Erythroblast (primary cell): Measurements from ENCODE around the gene ZNF385B.
"Not testable (repeated sequence)": the region's sequence is repeated elsewhere in the genome, so short reads cannot be mapped to it uniquely, and the experiment has no call there.

Experiments
- DNase-seq, 2 experiments: peaks; one replicate each; lab custom pipeline; 2025; lab: John Stamatoyannopoulos, UW
- GATA1 ChIP-seq: IDR thresholded peaks from 2 replicates; pipeline ENCODE4 v1.6.1; 2011; ENCODE audit warnings: low read depth, mild to moderate bottlenecking, control low read depth, low read length, moderate library complexity
- POLR2A ChIP-seq: IDR thresholded peaks from 2 replicates; pipeline ENCODE4 v1.6.1; 2011; ENCODE audit warnings: mild to moderate bottlenecking, low read length

The ZNF385B gene

GRCh38 chr2:179460181-179460929, 401.1 kb downstream of the ZNF385B start:
- TF ChIP-seq GATA1, result no peak
- TF ChIP-seq POLR2A, result no peak

GRCh38 chr2:179458113-179458512, 403.3 kb downstream of the ZNF385B start:
- not testable (repeated sequence) for DNase-seq

More at GRCh38 chr2:179460181-179460929, 401.1 kb downstream of the ZNF385B start:
- peak in 1 of 2 experiments; percentile 14 for DNase-seq

GRCh38 chr2:179455824-179456223, 405.6 kb downstream of the ZNF385B start:
- no peak for TF ChIP-seq GATA1
- no peak for TF ChIP-seq POLR2A
- DNase-seq, result no peak

GRCh38 chr2:179455172-179455524, 406.3 kb downstream of the ZNF385B start:
- DNase-seq, result no peak

DNA sequence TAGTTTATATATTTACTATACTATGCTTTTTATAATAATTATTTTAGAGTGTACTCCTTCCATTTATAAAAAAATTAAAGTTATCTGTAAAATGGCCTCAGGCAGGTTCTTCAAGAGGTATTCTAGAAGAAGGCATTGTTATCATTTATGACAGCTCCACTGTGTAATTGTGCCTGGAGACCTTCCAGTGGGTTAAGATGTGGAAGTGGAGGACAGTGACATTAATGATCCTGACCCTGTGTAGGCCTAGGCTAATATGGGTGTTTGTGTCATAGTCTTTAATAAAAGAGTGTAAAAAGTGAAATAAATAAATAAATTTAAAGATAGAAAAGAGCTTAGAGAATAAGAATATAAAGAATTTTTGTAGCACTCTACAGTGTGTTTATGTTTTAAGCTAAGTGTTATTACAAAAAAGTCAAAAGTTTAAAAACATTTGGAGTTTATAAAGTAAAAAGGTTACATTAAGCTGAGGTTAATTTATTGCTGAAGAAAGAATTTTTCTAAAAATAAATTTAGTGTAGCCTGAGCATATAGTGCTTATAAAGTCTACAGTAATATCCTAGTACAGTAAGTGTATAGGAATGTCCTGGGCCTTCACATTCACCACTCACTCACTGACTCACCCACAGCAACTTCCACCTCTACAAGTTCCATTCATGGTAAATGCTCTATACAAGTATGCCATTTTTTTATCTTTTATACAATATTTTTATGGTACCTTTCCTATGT, 406.8 kb downstream of the ZNF385B start:
- DNase-seq, result no peak
- TF ChIP-seq GATA1, result no peak
- TF ChIP-seq POLR2A, result no peak

More at GRCh38 chr2:179455172-179455524, 406.3 kb downstream of the ZNF385B start:
- TF ChIP-seq POLR2A (no peak), GATA1 (no peak)

- TF ChIP-seq POLR2A (no peak), GATA1 (no peak)
- no peak for DNase-seq
Observed at GRCh38 chr2:179449010-179449409, 412.4 kb downstream of the ZNF385B start.

DNA sequence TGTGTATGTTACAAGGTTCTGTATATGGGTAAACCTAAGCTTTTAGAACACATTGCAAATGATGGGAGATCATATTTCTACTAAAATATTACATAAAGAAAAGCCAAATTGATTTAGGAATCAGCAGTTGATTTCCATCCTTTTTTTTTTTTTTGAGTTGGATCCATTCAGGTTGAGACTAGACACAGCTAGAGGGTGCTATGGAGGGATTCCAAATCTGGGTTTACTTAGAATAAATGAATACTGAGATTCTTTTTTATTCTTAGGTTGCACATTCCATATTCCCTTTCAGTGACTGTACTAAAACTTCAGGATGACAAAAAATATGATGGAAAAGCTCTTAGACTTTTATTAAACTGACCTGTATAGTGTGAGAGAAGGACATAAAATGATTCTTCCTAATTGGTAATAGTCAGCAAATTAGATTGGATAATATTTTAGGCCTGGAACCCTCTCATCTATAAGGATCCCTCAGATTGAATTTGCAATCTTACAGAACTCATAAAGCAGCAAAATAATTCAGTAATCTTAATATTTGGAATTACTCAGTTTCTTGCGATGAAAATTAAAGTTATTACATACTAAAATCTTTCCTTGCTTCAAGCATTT, 413.5 kb downstream of the ZNF385B start:
- TF ChIP-seq GATA1 (no peak), POLR2A (no peak)
- no peak for DNase-seq

DNA sequence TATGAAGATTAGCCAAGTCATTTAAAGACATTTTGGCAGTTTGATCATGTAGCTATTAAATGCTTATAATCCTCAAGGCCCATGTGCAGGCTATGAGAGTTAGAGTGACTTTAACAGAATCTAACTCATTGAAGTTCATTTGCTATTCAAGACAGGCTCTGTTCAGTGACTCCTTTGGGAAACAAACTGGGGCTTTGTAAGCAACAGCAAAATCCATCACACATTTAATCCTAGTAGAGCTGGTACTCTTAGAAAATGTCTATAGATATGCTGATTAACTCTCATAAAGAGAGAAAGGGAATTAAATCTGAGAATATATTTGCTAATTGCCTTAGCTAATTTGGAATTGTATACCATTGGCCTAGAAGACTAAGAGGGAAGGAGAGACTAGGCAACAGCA, 414.0 kb downstream of the ZNF385B start:
- TF ChIP-seq GATA1, result no peak
- no peak for TF ChIP-seq POLR2A
- no peak for DNase-seq

- DNase-seq, result no peak
- TF ChIP-seq GATA1 (no peak), POLR2A (no peak)
Observed at GRCh38 chr2:179446476-179447141, 414.8 kb downstream of the ZNF385B start.

GRCh38 chr2:179444056-179444455, 417.4 kb downstream of the ZNF385B start:
- no peak for TF ChIP-seq GATA1
- no peak for TF ChIP-seq POLR2A
- DNase-seq, result no peak

GRCh38 chr2:179443180-179443579, 418.2 kb downstream of the ZNF385B start:
- TF ChIP-seq POLR2A, result no peak
- TF ChIP-seq GATA1, result no peak

DNA sequence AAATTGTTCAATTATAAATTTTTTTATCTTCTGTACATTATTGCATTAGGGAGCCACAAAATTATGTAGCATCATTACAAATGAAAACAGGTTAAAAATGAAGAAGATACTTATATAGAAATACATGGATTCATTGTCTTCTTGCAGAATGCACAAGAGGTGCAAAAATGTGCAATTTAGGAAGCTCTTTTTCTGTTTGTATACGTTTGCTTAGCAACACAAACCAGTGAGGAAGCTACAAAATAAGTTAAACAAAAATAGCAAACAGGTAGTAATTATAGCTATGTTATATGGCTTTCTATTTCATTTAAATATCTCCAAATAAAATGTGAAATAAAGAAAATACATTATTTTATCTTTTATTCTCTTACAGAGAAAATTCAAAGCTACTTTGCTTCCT, 419.2 kb downstream of the ZNF385B start:
- TF ChIP-seq POLR2A, result no peak
- no peak for TF ChIP-seq GATA1
- no peak for DNase-seq

More at GRCh38 chr2:179443180-179443579, 418.2 kb downstream of the ZNF385B start:
- DNase-seq, result no peak

DNA sequence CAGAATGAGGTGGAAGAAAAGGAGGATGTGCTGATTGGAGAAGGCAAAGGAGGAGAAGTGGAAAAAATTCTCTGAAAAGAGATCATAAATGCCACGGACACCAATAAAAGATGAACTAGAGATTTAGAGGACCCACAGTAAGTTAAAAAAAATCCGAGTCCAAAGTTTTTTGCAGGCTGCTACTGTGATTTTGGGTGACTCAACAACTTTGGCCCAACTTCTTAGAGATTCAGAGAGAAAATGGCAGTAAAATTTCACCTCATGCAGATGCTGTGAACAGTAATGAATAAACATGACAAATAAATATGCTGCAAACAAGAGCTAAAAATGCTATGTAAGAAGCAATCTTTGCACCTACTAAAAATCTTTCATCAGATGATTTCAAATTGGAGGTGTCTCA, 419.9 kb downstream of the ZNF385B start:
- no peak for DNase-seq
- TF ChIP-seq POLR2A (no peak), GATA1 (no peak)

DNA sequence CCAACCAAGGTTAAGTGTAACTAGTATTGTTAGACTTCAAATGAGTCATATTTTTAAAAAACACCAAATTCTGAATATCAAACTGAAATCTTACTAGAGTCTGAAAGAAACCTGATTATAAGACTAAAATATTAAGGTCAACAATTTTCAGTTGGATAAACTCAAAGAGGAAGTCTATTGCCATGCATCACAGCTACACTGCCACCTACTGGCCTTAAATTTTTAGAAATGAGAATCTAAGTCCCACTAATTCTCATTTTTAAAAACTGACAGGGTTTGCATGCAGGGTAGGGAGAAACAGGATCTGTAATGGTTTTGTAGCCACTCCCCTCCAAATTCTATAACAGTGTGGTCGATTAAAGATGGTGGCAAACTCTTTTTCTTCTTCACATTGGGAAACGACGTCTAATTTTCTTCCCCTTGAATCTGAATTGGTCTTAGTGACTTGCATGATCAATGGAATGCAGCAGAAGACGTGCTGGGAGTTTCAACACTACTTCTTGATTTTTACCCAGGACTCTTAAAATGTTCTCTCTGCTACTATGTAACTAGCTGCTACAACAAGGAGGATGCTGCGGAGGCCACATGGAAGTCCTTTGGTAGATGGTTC, 420.7 kb downstream of the ZNF385B start:
- DNase-seq, result peak; percentile 18 to 48
- TF ChIP-seq POLR2A (no peak), GATA1 (no peak)
